Measurements from ENCODE around the gene OTUB2.

OTUB2 gene

DNA sequence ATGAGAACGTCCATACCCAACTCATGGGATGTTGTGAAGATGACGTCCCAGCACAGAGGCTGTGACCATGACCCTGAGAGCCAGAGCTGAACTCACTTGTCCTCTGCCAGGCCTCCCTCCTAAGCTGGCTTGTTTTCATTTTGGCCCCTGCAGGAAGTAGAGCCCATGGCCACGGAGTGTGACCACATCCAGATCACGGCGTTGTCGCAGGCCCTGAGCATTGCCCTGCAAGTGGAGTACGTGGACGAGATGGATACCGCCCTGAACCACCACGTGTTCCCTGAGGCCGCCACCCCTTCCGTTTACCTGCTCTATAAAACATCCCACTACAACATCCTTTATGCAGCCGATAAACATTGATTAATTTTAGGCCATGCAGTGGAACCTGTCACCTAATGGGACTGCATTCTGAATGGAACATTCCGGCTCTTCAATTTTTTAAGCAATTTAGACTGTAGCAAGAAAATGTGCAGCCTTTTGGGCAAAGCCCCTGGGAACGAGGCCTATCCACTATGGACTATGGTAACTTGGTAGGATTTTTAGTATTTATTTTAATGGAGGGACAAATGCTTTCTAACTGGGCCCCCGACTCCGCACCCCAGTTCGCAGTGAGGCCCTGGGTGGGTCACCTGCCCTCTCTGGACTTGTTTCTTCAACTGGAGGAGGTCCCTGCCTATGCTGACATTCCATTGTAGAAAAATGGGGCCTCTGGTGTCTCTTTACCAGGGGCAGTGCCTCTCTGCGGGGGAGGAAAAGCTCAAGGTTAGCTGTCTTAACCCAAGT is 19.6 kb downstream of the OTUB2 start:
- Histone ChIP-seq H3K9ac (ENCODE audit: low read depth, low read length) (no peak overlapping the region), H3K36me3 (ENCODE audit: control insufficient read depth, insufficient read depth, low read length) (peaks cover 55% of the 10 kb centered on the region), H3K4me1 (ENCODE audit: control insufficient read depth, insufficient read depth, low read length) (no peaks in the 10 kb centered on the region), H3K27me3 (ENCODE audit: control insufficient read depth, insufficient read depth, low read length) (no peaks in the 10 kb centered on the region), H3K9me3 (ENCODE audit: control insufficient read depth, insufficient read depth, low read length) (no peaks in the 10 kb centered on the region), H3K4me3 (ENCODE audit: low read depth, low read length) (no peak overlapping the region)

DNA sequence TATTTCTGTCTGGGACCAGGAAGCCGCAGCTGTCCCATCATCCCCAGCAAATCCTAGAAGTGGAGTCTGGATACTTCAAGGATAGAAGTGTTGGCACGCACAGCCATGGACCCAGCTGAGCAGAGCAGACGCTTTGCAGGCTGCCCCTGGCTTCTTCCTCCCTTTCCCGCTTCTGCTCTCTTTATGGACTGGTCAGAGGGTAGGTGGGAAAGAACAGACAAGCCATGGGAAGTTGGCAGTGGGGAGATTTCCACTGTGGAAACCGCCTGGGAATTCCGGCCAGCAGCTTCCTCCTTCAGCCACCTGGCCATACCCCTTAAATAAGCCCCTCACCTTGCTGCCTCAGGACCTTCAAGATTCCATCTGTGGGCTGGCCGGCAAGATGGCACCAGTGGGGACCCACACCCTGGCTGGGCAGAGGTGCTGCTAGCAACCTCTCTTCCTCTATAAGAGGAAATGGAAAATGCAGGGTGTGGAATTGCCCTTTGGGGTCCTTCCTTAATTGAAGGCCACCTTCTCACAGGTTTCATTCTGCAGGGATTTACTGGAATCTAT is 20.6 kb downstream of the OTUB2 start:
- Histone ChIP-seq H3K9me3 (ENCODE audit: control insufficient read depth, insufficient read depth, low read length) (no peaks in the 10 kb centered on the region), H3K4me3 (ENCODE audit: low read depth, low read length) (no peak overlapping the region), H3K9ac (ENCODE audit: low read depth, low read length) (no peak overlapping the region), H3K36me3 (ENCODE audit: control insufficient read depth, insufficient read depth, low read length) (peaks cover 61% of the 10 kb centered on the region), H3K27me3 (ENCODE audit: control insufficient read depth, insufficient read depth, low read length) (no peaks in the 10 kb centered on the region), H3K4me1 (ENCODE audit: control insufficient read depth, insufficient read depth, low read length) (no peaks in the 10 kb centered on the region)

DNA sequence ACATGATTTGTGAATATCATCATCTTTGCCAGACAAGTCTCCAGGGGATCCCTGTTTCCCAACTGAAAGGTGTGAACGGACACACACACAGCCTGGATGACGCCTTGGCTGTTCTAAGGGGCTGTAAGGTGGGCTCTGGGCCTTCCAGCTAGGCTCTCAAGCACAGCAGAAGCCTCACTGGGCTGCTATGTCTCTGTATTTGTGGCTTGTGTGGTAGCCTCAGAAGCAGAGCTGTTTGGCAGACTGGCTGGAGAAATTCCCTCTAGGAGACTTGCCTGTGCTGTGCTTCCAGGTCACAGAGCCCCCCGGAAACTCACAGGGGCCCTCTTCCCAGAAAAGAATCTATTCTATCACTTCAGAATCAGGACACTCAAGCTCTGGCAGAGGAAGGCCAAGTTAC is 21.4 kb downstream of the OTUB2 start:
- Histone ChIP-seq H3K9me3 (ENCODE audit: control insufficient read depth, insufficient read depth, low read length) (no peaks in the 10 kb centered on the region), H3K4me1 (ENCODE audit: control insufficient read depth, insufficient read depth, low read length) (peaks cover 3% of the 10 kb centered on the region), H3K36me3 (ENCODE audit: control insufficient read depth, insufficient read depth, low read length) (peaks cover 69% of the 10 kb centered on the region), H3K27me3 (ENCODE audit: control insufficient read depth, insufficient read depth, low read length) (no peaks in the 10 kb centered on the region), H3K9ac (ENCODE audit: low read depth, low read length) (no peak overlapping the region), H3K4me3 (ENCODE audit: low read depth, low read length) (no peak overlapping the region)

DNA sequence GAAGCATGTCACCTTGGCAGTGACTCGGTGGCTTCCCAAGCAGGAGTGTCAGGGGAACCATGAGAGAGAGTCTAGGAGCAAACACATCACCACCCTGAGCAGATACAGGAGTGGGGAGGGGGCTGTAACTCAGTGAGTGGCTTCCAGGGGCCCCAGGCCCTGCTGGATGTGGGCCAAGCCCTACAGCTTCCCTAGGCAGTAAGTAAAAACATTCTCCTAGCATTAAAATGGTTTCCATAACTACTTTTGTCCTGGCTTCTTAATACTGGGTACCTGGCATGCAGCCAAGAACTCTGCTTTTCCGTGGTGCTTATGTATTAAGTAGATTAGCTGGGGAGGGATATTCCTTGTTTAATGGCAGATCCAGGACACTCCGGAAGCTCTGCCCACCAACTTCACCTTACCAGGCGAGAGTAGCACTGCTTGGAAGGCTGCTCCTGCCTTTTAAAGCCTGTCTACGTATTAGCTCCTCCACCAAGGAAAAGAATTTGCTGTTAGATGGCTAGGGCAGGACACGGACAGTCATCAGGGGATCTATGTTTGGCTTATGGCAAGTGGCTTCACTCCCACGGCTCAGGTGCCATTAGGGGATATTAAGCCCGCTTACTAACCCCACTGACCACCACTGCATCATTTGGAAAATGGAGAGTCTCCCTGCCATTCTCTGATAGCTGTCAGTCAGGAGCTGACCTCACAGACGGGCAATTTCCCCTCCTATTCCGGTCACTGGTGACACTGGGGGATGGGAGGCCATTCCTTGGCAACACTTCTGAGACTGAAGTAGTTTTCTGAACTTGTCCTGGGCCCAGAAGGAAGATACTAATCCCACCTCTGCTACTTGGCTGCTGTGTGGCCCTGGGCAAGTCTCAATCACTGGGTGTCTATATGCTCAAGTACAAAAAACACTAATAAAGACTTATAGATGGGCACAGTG is 22.8 kb downstream of the OTUB2 start:
- peaks cover 3% of the 10 kb centered on the region for H3K4me1 ChIP-seq (ENCODE audit: control insufficient read depth, insufficient read depth, low read length)
- H3K36me3 ChIP-seq (ENCODE audit: control insufficient read depth, insufficient read depth, low read length) = peaks cover 66% of the 10 kb centered on the region
- no peaks in the 10 kb centered on the region for H3K9me3 ChIP-seq (ENCODE audit: control insufficient read depth, insufficient read depth, low read length)
- no peak overlapping the region for H3K4me3 ChIP-seq (ENCODE audit: low read depth, low read length)
- H3K9ac ChIP-seq (ENCODE audit: low read depth, low read length) = no peak overlapping the region
- no peaks in the 10 kb centered on the region for H3K27me3 ChIP-seq (ENCODE audit: control insufficient read depth, insufficient read depth, low read length)

DNA sequence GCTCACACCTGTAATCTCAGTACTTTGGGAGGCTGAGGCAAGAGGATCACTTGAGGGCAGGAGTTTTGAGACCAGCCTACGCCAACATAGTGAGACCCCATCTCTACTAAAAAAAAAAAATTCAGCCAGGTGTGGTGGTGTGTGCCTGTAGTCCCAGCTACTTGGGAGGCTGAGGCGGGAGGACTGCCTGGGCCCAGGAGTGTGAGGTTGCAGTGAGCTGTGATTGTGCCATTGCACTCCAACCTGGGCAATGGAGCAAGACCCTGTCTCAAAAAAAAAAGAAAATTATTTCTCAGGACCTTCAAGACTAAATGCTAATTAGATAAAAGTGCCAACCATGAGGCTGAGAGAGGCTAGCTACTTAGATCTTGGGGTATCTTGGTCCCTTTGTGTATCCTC is 23.5 kb downstream of the OTUB2 start:
- Histone ChIP-seq H3K36me3 (ENCODE audit: control insufficient read depth, insufficient read depth, low read length) (peaks cover 59% of the 10 kb centered on the region), H3K27me3 (ENCODE audit: control insufficient read depth, insufficient read depth, low read length) (no peaks in the 10 kb centered on the region), H3K4me3 (ENCODE audit: low read depth, low read length) (no peak overlapping the region), H3K9me3 (ENCODE audit: control insufficient read depth, insufficient read depth, low read length) (no peaks in the 10 kb centered on the region), H3K9ac (ENCODE audit: low read depth, low read length) (no peak overlapping the region), H3K4me1 (ENCODE audit: control insufficient read depth, insufficient read depth, low read length) (peaks cover 3% of the 10 kb centered on the region)

DNA sequence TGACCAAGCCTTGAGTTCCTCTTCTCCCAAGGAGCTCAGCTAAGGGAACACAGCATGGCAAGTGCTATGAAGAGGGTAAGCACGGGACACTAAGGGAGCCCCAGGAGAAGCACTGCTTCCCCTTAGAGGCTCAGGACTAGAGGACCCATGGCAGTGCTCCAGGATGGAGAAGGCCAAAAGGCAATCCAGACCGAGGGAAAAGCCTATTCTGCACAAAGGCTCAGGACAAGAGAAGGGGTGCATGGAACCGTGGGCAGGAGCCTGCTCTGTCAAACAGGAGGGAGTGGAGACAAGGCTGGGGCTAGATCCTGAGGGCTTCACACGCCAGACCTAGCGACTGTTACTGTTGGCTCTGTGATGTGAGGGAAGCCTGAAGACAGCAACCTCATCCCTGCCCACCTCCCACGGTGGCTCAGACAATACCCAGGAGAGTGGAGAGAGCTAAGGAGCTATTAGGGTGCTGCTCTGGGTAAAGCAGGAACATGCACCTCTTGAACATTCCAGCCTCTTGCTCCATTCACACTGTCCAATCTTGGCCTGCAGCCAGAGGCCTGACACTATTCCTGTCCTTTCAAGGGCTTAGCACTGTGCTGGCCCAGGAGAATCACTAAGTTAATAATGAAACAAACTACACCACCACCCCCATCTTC is 24.2 kb downstream of the OTUB2 start:
- Histone ChIP-seq H3K9me3 (ENCODE audit: control insufficient read depth, insufficient read depth, low read length) (no peaks in the 10 kb centered on the region), H3K27me3 (ENCODE audit: control insufficient read depth, insufficient read depth, low read length) (no peaks in the 10 kb centered on the region), H3K4me1 (ENCODE audit: control insufficient read depth, insufficient read depth, low read length) (peaks cover 3% of the 10 kb centered on the region), H3K9ac (ENCODE audit: low read depth, low read length) (no peak overlapping the region), H3K4me3 (ENCODE audit: low read depth, low read length) (no peak overlapping the region), H3K36me3 (ENCODE audit: control insufficient read depth, insufficient read depth, low read length) (peaks cover 56% of the 10 kb centered on the region)

DNA sequence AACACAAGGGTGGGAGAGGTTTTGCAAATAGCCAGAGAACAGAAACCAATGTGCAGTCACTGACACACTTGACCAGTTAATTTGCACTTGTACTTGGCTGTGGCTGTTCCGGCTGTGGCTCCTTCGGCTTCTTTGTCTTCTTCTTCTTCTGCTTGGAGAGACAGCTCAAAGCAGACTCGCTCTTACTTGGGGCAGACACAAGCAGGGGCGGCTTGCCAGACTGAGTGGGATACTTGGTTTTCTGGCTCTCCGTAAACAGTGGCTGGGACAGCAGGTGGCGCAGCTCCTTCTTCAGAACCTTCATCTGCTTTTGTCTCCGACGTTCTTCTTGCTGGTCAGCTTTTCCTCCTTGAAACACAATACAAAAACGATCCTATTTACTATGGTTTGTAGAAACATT is 25.0 kb downstream of the OTUB2 start:
- Histone ChIP-seq H3K4me3 (ENCODE audit: low read depth, low read length) (no peak overlapping the region), H3K36me3 (ENCODE audit: control insufficient read depth, insufficient read depth, low read length) (peaks cover 55% of the 10 kb centered on the region), H3K9me3 (ENCODE audit: control insufficient read depth, insufficient read depth, low read length) (no peaks in the 10 kb centered on the region), H3K27me3 (ENCODE audit: control insufficient read depth, insufficient read depth, low read length) (no peaks in the 10 kb centered on the region), H3K9ac (ENCODE audit: low read depth, low read length) (no peak overlapping the region), H3K4me1 (ENCODE audit: control insufficient read depth, insufficient read depth, low read length) (peaks cover 3% of the 10 kb centered on the region)

DNA sequence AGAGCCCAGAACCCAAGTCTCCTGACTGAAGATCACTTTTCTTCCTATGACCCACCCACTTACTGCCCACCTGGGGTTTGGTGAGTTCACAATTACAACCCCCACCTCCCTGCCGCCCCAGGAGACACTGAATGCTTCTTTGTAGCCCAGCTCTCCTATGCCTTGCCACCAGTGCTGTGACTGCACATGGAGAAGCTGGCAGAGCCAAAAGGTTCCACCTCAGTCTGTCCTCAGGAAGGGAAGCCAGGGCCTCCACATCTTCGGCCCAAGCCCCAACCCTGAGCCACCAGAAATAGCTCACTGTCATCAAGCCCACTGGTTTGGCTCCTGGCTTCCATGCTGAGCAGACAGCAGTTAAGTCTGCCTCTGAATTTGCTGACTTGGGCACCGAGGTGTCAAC is 25.6 kb downstream of the OTUB2 start:
- H3K9me3 ChIP-seq (ENCODE audit: control insufficient read depth, insufficient read depth, low read length) = no peaks in the 10 kb centered on the region
- H3K36me3 ChIP-seq (ENCODE audit: control insufficient read depth, insufficient read depth, low read length) = peaks cover 55% of the 10 kb centered on the region
- H3K9ac ChIP-seq (ENCODE audit: low read depth, low read length) = no peak overlapping the region
- peaks cover 3% of the 10 kb centered on the region for H3K4me1 ChIP-seq (ENCODE audit: control insufficient read depth, insufficient read depth, low read length)
- no peaks in the 10 kb centered on the region for H3K27me3 ChIP-seq (ENCODE audit: control insufficient read depth, insufficient read depth, low read length)
- no peak overlapping the region for H3K4me3 ChIP-seq (ENCODE audit: low read depth, low read length)

DNA sequence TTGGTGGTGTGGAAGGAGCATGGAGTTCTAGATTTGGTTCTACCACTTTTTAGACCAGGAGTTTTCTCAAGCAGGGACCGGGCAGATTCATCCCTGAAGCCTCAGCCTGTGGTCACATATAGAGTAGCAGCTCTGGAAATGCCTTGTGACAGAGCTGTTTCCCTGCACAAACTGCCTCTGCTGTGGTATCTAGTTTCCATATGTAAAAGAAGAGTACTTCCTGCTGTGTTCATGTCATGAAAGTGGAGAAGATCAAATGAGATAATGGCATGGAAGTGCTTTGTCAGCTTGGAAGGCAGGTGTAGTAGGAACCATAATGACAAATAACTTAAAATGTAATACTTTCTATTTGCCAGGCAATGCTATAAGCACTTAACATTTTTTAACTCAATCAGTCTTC is 26.1 kb downstream of the OTUB2 start:
- H3K4me3 ChIP-seq (ENCODE audit: low read depth, low read length) = no peak overlapping the region
- H3K36me3 ChIP-seq (ENCODE audit: control insufficient read depth, insufficient read depth, low read length) = peaks cover 57% of the 10 kb centered on the region
- H3K4me1 ChIP-seq (ENCODE audit: control insufficient read depth, insufficient read depth, low read length) = peaks cover 3% of the 10 kb centered on the region
- H3K9ac ChIP-seq (ENCODE audit: low read depth, low read length) = no peak overlapping the region
- H3K9me3 ChIP-seq (ENCODE audit: control insufficient read depth, insufficient read depth, low read length) = no peaks in the 10 kb centered on the region
- no peaks in the 10 kb centered on the region for H3K27me3 ChIP-seq (ENCODE audit: control insufficient read depth, insufficient read depth, low read length)

DNA sequence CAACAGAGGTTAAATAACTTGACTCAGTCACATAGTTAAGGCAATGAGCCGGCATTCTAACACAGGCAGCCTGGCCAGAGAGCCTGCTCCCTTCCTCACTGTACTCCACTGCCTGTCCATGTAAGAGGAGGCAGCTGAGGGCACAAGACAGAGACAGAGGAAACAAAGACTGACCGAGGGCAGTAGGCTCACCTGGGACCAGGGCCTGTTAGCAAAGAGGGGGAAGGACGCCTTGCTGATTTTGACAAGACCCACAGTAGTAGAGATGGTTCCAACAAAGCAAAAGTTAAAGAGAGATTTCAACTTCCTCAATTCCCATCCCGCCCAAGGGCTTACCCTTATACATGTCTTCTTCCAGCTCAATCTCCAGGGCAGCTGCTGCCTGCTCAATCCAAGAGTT is 26.5 kb downstream of the OTUB2 start:
- Histone ChIP-seq H3K36me3 (ENCODE audit: control insufficient read depth, insufficient read depth, low read length) (peaks cover 55% of the 10 kb centered on the region), H3K9me3 (ENCODE audit: control insufficient read depth, insufficient read depth, low read length) (no peaks in the 10 kb centered on the region), H3K4me3 (ENCODE audit: low read depth, low read length) (no peak overlapping the region), H3K4me1 (ENCODE audit: control insufficient read depth, insufficient read depth, low read length) (peaks cover 3% of the 10 kb centered on the region), H3K27me3 (ENCODE audit: control insufficient read depth, insufficient read depth, low read length) (no peaks in the 10 kb centered on the region), H3K9ac (ENCODE audit: low read depth, low read length) (no peak overlapping the region)

DNA sequence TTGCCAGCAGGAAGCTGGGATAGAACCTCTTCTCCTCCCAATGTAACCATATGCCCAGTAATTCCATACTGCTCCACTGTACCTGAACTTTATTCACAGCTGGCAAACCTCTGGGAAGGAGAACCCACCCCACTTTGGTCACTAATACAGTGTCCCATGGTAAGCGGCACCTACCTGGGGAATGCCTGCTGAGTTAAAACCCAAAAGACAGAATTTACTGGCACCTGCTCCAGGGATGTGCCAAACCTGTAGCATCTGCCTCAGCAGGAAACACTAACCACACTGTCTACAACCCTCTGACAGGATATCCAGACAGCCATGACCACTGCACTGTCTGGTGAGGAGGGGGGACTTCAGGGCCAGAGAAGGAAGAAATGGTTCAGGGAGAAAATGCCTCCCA is 28.3 kb downstream of the OTUB2 start:
- Histone ChIP-seq H3K4me3 (ENCODE audit: low read depth, low read length) (no peak overlapping the region), H3K36me3 (ENCODE audit: control insufficient read depth, insufficient read depth, low read length) (peaks cover 58% of the 10 kb centered on the region), H3K9me3 (ENCODE audit: control insufficient read depth, insufficient read depth, low read length) (no peaks in the 10 kb centered on the region), H3K27me3 (ENCODE audit: control insufficient read depth, insufficient read depth, low read length) (no peaks in the 10 kb centered on the region), H3K4me1 (ENCODE audit: control insufficient read depth, insufficient read depth, low read length) (peaks cover 3% of the 10 kb centered on the region), H3K9ac (ENCODE audit: low read depth, low read length) (no peak overlapping the region)

Data from iPS-15b (cell line).